GM08714 (cell line): ENCODE measurements around the gene RAB11FIP4.

Experiments
- H3K4me3 ChIP-seq: fragments of 200-500 bp; sonication (Bioruptor generic); 2 replicates; pipeline ENCODE4 v1.5.1; 2014; ENCODE audit warnings: mild to moderate bottlenecking, low read length, inconsistent platforms
- ZNF274 ChIP-seq: IDR thresholded peaks from 2 replicates; pipeline ENCODE4 v1.6.1; 2012; ENCODE audit warnings: mild to moderate bottlenecking, low read depth, low read length

The RAB11FIP4 gene

GRCh38 chr17:31392856-31393748 lies 1.6 kb downstream of the RAB11FIP4 start:
- no peak overlapping the region for H3K4me3 ChIP-seq
- no peak for TF ChIP-seq ZNF274

GRCh38 chr17:31393749-31394146 lies 2.3 kb downstream of the RAB11FIP4 start:
- H3K4me3 ChIP-seq, result no peak overlapping the region
- TF ChIP-seq ZNF274, result no peak

GRCh38 chr17:31394544-31394943 lies 3.1 kb downstream of the RAB11FIP4 start:
- no peak overlapping the region for H3K4me3 ChIP-seq
- no peak for TF ChIP-seq ZNF274

GRCh38 chr17:31397256-31397939 lies 5.9 kb downstream of the RAB11FIP4 start:
- no peak for TF ChIP-seq ZNF274
- no peak overlapping the region for H3K4me3 ChIP-seq

- no peak for TF ChIP-seq ZNF274
- no peak overlapping the region for H3K4me3 ChIP-seq
Observed at GRCh38 chr17:31398381-31399311, 7.2 kb downstream of the RAB11FIP4 start.

GRCh38 chr17:31400481-31400950 lies 9.0 kb downstream of the RAB11FIP4 start:
- H3K4me3 ChIP-seq, result no peak overlapping the region
- TF ChIP-seq ZNF274, result no peak

GRCh38 chr17:31401456-31402254 lies 10.2 kb downstream of the RAB11FIP4 start:
- no peak for TF ChIP-seq ZNF274
- no peak overlapping the region for H3K4me3 ChIP-seq

- no peak overlapping the region for H3K4me3 ChIP-seq
- TF ChIP-seq ZNF274, result no peak
Observed at GRCh38 chr17:31404028-31404949, 12.8 kb downstream of the RAB11FIP4 start.

- H3K4me3 ChIP-seq, result no peak overlapping the region
- no peak for TF ChIP-seq ZNF274
Observed at GRCh38 chr17:31405890-31406371, 14.5 kb downstream of the RAB11FIP4 start.

GRCh38 chr17:31408586-31408985 lies 17.1 kb downstream of the RAB11FIP4 start:
- no peak overlapping the region for H3K4me3 ChIP-seq
- no peak for TF ChIP-seq ZNF274

GRCh38 chr17:31411707-31412285 lies 20.3 kb downstream of the RAB11FIP4 start:
- no peak for TF ChIP-seq ZNF274
- H3K4me3 ChIP-seq, result no peak overlapping the region

GRCh38 chr17:31412511-31412910 lies 21.0 kb downstream of the RAB11FIP4 start:
- H3K4me3 ChIP-seq, result no peak overlapping the region
- no peak for TF ChIP-seq ZNF274
